Keratinocyte (primary cell): ENCODE measurements around the gene STX19. TPM values are rescaled to one million over a fixed set of nuclear protein-coding genes. Genes with fewer than 3 reads are reported as not detected.

Source experiments
- DNase-seq: peaks from one replicate; pipeline ENCODE4 v3.0.0-alpha.2; 2011; ENCODE audit warnings: low read depth, missing footprints, low spot score
- FAIRE-seq: peaks from 2 replicates; lab custom pipeline; 2011; peaks lifted over from hg19 to GRCh38; lab: Jason Lieb, UNC
- H2AFZ ChIP-seq: 2 replicates; pipeline ENCODE4 v1.6.0; 2012; ENCODE audit warnings: low read length, control low read depth, inconsistent platforms; ENCODE audit not compliant: control insufficient read depth
- H3K27ac ChIP-seq: 2 replicates; pipeline ENCODE4 v1.5.1; 2011; ENCODE audit warnings: low read length; ENCODE audit not compliant: control insufficient read depth, insufficient read depth
- H3K27me3 ChIP-seq: 3 replicates; pipeline ENCODE4 v1.6.0; 2011; ENCODE audit warnings: low read length; ENCODE audit not compliant: control insufficient read depth, insufficient read depth; ENCODE audit errors: extremely low read depth
- H3K36me3 ChIP-seq, 2 experiments: 2 replicates in 1 of 2; 3 replicates in 1 of 2; pipeline ENCODE4 v1.5.1; 2011; ENCODE audit warnings: low read length in 2 of 2, mild to moderate bottlenecking in 1 of 2; ENCODE audit not compliant: control insufficient read depth in 2 of 2, insufficient read depth in 2 of 2; ENCODE audit errors: extremely low read depth in 1 of 2
- H3K4me1 ChIP-seq: 3 replicates; pipeline ENCODE4 v1.5.1; 2011; ENCODE audit warnings: low read length; ENCODE audit not compliant: control insufficient read depth, insufficient read depth; ENCODE audit errors: extremely low read depth
- H3K4me2 ChIP-seq: 3 replicates; pipeline ENCODE4 v1.6.0; 2011; ENCODE audit warnings: low read depth, low read length; ENCODE audit not compliant: control insufficient read depth, insufficient read depth; ENCODE audit errors: extremely low read depth
- H3K4me3 ChIP-seq, 3 experiments: fragments of 200-600 bp in 1 of 3; sonication (generic) in 1 of 3; 2 replicates in 2 of 3; 3 replicates in 1 of 3; pipeline ENCODE4 v1.5.1; 2011 to 2016; ENCODE audit warnings: low read length in 3 of 3, mild to moderate bottlenecking in 3 of 3, control low read depth in 2 of 3, inconsistent platforms in 1 of 3, low read depth in 1 of 3, mixed read lengths in 1 of 3, mixed run types in 1 of 3, moderate library complexity in 1 of 3; ENCODE audit not compliant: control insufficient read depth in 2 of 3, insufficient read depth in 2 of 3; ENCODE audit errors: extremely low read depth in 1 of 3
- H3K79me2 ChIP-seq: 2 replicates; pipeline ENCODE4 v1.6.0; 2012; ENCODE audit warnings: low read length; ENCODE audit not compliant: control insufficient read depth, insufficient read depth
- H3K9ac ChIP-seq: 3 replicates; pipeline ENCODE4 v1.6.0; 2011; ENCODE audit warnings: low read length; ENCODE audit not compliant: control insufficient read depth, insufficient read depth; ENCODE audit errors: extremely low read depth
- H3K9me1 ChIP-seq: 3 replicates; pipeline ENCODE4 v1.6.0; 2011; ENCODE audit warnings: low read length; ENCODE audit not compliant: control insufficient read depth, insufficient read depth; ENCODE audit errors: extremely low read depth
- H3K9me3 ChIP-seq: 2 replicates; pipeline ENCODE4 v1.5.1; 2012; ENCODE audit warnings: low read depth, low read length; ENCODE audit not compliant: control insufficient read depth
- H4K20me1 ChIP-seq: 3 replicates; pipeline ENCODE4 v1.6.0; 2011; ENCODE audit warnings: low read length; ENCODE audit not compliant: control insufficient read depth, insufficient read depth; ENCODE audit errors: extremely low read depth
- CTCF ChIP-seq, 3 experiments: IDR thresholded peaks in 1 of 3; conservative IDR thresholded peaks in 1 of 3; optimal IDR thresholded peaks in 1 of 3; 2 replicates in 2 of 3; 3 replicates in 1 of 3; pipeline versions ENCODE3 to v1.5.1; 2011; ENCODE audit warnings: low read length in 3 of 3, mild to moderate bottlenecking in 3 of 3, moderate library complexity in 2 of 3, control low read depth in 1 of 3, inconsistent platforms in 1 of 3; ENCODE audit not compliant: insufficient read depth in 2 of 3; ENCODE audit errors: extremely low read depth in 1 of 3
- EZH2 ChIP-seq: IDR thresholded peaks from one replicate; pipeline ENCODE4 v1.6.1; 2012; ENCODE audit warnings: inconsistent platforms, mild to moderate bottlenecking, low read length, moderate library complexity
- dilution Hi-C: fragments of 300-500 bp; cut with MboI; formaldehyde crosslinking; loops from one replicate; pipeline ENCODE4 v1.7.0; 2020; ENCODE audit warnings: low sequenced_read_pairs; ENCODE audit not compliant: extremely low pct_ligation_motif_present
- polyA plus RNA-seq, 5 experiments: library from polyadenylated mRNA; depleted of rRNA in 3 of 5; stranded (reverse) in 3 of 5; stranded (forward) in 1 of 5; unstranded in 1 of 5; fragments of >200 nt; gene quantifications; 1 replicate in 1 of 5; 2 replicates in 3 of 5; 3 replicates in 1 of 5; pipeline versions ENCODE4 v1.2.1 to v1.2.3, GENCODE V29; 2011 to 2012; ENCODE audit warnings: missing spikeins in 2 of 5, low read depth in 1 of 5, low replicate concordance in 1 of 5

The STX19 gene
- polyA plus RNA-seq, 1 donor (not counting 4 experiments of a cell fraction or from before 2014, with no cell fraction given): 0.30 TPM

DNA sequence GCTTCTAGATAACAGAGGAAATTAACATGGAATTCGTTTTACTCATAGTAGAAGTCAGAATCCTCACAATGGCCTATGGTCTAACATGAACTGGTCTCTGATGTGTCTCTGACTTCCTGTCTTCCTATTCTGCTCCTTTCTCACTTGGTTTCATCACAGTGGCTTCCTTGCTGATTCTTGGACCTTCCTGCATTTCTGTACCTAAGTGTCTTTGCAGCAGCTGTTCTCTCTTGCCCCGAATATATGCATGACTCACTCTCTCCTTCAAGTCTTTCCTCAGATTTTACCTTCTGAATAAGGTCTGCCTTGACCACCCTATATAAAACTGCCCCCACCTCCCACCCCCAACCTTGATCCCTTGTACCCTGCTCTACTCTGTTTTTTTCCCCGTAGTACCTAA, 34.3 kb downstream of the STX19 start:
- no peaks in the 10 kb centered on the region for H4K20me1 ChIP-seq
- H3K36me3 ChIP-seq: no peaks in the 10 kb centered on the region
- no peaks in the 10 kb centered on the region for H3K4me1 ChIP-seq
- no peaks in the 10 kb centered on the region for H3K9me3 ChIP-seq
- peak; percentile 34 for FAIRE-seq
- no peak overlapping the region for H3K9ac ChIP-seq
- H3K4me2 ChIP-seq: no peak overlapping the region
- H3K27ac ChIP-seq: no peak overlapping the region
- dilution Hi-C loops: no loop called here
- peaks cover 2% of the 10 kb centered on the region for H3K79me2 ChIP-seq
- no peak overlapping the region for H3K4me3 ChIP-seq
- no peaks in the 10 kb centered on the region for H3K27me3 ChIP-seq
- no peak for DNase-seq
- H3K9me1 ChIP-seq: no peaks in the 10 kb centered on the region
- TF ChIP-seq CTCF (optimal IDR thresholded peaks at IDR 0.05 in 1 of 3, IDR thresholded peaks at IDR 0.05 in 1 of 3, conservative IDR thresholded peaks at IDR 0.05 in 1 of 3; ENCODE audit: extremely low read depth in 1 of 3, insufficient read depth in 2 of 3, low read length in 3 of 3) (no peak), EZH2 (no peak)
- H2AFZ ChIP-seq: no peak overlapping the region

DNA sequence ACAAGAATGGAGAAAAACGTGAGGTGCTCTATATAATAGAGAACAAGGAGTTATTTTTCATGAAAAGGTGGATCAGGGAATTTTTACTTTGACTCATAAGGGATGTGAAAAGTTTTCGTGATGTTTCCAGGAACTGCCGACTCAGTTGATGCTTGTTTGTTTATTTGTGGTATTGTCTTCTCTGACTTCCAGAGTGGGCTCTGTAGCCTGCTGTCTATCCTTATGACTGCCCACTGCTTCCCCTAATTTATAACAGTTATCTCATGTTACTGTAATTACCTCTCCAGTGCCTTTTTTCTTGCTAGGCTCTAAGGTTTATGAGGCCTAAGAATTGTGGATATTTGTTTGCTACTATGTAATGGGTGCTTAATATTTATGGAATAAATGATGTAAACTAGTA, 36.2 kb downstream of the STX19 start:
- H3K9me1 ChIP-seq: no peaks in the 10 kb centered on the region
- no peak overlapping the region for H2AFZ ChIP-seq
- no peaks in the 10 kb centered on the region for H3K4me1 ChIP-seq
- FAIRE-seq: no peak
- no peak overlapping the region for H3K27ac ChIP-seq
- dilution Hi-C loops: no loop called here
- H3K27me3 ChIP-seq: no peaks in the 10 kb centered on the region
- TF ChIP-seq CTCF (optimal IDR thresholded peaks at IDR 0.05 in 1 of 3, IDR thresholded peaks at IDR 0.05 in 1 of 3, conservative IDR thresholded peaks at IDR 0.05 in 1 of 3; ENCODE audit: extremely low read depth in 1 of 3, insufficient read depth in 2 of 3, low read length in 3 of 3) (no peak), EZH2 (no peak)
- no peak overlapping the region for H3K4me2 ChIP-seq
- H3K79me2 ChIP-seq: peaks cover 2% of the 10 kb centered on the region
- H3K9me3 ChIP-seq: no peaks in the 10 kb centered on the region
- H3K36me3 ChIP-seq: no peaks in the 10 kb centered on the region
- DNase-seq: no peak
- H3K9ac ChIP-seq: no peak overlapping the region
- no peak overlapping the region for H3K4me3 ChIP-seq
- no peaks in the 10 kb centered on the region for H4K20me1 ChIP-seq
